ENCODE results near the gene UMAD1.
"Not testable (repeated sequence)": the region's sequence is repeated elsewhere in the genome, so short reads cannot be mapped to it uniquely, and the experiment has no call there.

Gene UMAD1

DNA sequence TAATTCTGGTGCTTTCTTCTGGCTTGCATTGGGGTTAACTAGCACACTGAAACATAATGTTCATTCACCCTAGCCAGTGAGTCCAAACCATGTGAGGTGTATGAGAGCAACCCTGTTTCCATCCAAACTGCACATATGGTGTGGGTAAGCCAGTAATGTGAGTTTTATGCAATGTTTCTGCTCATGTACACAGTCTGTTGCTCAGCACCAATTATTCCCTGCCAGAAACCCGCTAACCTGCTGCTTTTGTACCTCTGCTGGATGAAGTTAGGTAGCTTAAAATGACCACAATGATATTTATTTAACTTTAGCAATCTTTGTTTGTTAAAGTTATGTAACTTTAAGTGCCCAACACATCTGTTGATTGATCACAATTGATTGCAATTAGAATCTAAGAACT lies 171.6 kb downstream of the UMAD1 start:
- no peaks in the 10 kb centered on the region for H3K36me3 ChIP-seq (ENCODE audit: control insufficient read depth, insufficient read depth, low read length)
- no peaks in the 10 kb centered on the region for H3K4me1 ChIP-seq (ENCODE audit: control insufficient read depth, insufficient read depth, low read length)
- H3K9me3 ChIP-seq (ENCODE audit: control insufficient read depth, insufficient read depth, low read length): no peaks in the 10 kb centered on the region
- no peaks in the 10 kb centered on the region for H3K27me3 ChIP-seq (ENCODE audit: control insufficient read depth, insufficient read depth, low read length)
- H3K9ac ChIP-seq (ENCODE audit: low read depth, low read length): no peak overlapping the region
- no peak overlapping the region for H3K4me3 ChIP-seq (ENCODE audit: low read depth, low read length)

DNA sequence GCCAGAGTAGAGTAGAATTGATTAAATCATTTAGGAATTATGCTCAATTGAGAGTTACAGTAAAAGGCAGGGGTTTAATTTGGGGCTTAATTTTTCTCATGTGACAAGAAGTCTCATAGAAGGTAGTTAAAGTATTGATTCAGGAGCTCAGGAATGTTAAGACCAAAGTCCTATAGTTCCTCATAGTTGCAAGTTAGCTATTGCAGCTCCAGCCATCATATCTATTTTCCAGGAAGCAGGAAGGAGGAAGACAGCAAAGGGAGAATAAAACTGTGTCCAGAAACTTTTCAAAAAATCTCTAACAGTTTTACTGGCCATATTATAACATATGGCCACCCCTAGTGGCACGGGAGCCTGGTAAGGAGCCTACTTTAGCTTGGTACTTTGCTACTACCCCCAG lies 174.8 kb downstream of the UMAD1 start:
- H3K27me3 ChIP-seq (ENCODE audit: control insufficient read depth, insufficient read depth, low read length): no peaks in the 10 kb centered on the region
- H3K4me3 ChIP-seq (ENCODE audit: low read depth, low read length): no peak overlapping the region
- no peaks in the 10 kb centered on the region for H3K9me3 ChIP-seq (ENCODE audit: control insufficient read depth, insufficient read depth, low read length)
- H3K9ac ChIP-seq (ENCODE audit: low read depth, low read length): no peak overlapping the region
- peaks cover 7% of the 10 kb centered on the region for H3K4me1 ChIP-seq (ENCODE audit: control insufficient read depth, insufficient read depth, low read length)
- H3K36me3 ChIP-seq (ENCODE audit: control insufficient read depth, insufficient read depth, low read length): no peaks in the 10 kb centered on the region

DNA sequence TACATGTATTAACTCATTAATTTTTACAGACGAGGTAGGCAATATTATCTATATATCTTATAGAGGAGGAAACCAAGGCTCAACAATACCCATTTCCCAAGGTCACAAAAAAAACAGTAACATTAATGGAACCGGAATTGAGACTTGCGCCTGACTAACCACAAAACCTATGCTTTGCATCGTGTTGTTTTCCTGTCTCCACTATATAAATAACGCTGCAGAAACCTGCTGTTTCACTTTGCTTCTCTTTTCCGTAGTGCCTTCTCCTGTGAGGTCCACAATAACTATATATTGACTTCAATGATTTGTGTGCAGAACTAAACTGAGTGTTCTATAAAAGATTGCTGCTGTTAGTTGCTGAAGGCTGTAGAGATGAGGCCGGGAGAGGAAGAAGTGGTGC lies 175.5 kb downstream of the UMAD1 start:
- Histone ChIP-seq H3K4me1 (ENCODE audit: control insufficient read depth, insufficient read depth, low read length) (peaks cover 13% of the 10 kb centered on the region), H3K4me3 (ENCODE audit: low read depth, low read length) (no peak overlapping the region), H3K36me3 (ENCODE audit: control insufficient read depth, insufficient read depth, low read length) (no peaks in the 10 kb centered on the region), H3K9me3 (ENCODE audit: control insufficient read depth, insufficient read depth, low read length) (no peaks in the 10 kb centered on the region), H3K27me3 (ENCODE audit: control insufficient read depth, insufficient read depth, low read length) (no peaks in the 10 kb centered on the region), H3K9ac (ENCODE audit: low read depth, low read length) (no peak overlapping the region)

DNA sequence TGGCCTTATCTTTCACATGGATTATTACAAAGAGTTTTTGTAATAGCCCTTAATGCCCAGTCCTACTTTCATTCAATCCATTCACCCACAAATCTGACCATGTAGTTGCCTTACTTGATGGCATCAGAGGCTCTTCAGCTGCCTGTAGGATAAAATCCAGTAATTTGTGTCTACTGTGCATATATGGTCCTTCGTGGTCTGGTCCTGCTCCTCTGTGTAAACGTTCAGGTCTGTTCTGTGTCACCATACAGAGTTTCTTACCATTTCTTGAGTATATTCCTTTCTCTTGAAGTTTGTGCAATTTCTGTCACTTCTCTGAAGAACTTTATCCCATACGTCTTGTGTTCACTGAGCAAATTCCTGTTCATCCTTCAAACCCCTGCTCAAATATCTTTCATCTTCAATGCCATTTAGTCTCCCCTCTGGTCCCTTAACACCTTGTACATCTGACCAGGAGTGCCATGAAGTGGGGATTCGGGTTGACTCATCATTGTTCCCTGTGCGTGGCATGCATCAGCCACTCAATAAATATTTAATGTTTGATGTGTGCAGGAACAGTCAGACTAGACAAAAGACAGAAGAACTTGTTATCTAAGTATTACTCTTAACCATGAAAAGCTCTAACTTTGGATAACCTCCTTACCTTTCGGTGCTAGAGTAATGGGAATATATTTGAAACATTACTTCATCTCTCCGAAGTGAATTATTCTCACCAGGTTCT lies 176.4 kb downstream of the UMAD1 start:
- Histone ChIP-seq H3K4me1 (ENCODE audit: control insufficient read depth, insufficient read depth, low read length) (peaks cover 19% of the 10 kb centered on the region), H3K9me3 (ENCODE audit: control insufficient read depth, insufficient read depth, low read length) (no peaks in the 10 kb centered on the region), H3K27me3 (ENCODE audit: control insufficient read depth, insufficient read depth, low read length) (no peaks in the 10 kb centered on the region), H3K36me3 (ENCODE audit: control insufficient read depth, insufficient read depth, low read length) (no peaks in the 10 kb centered on the region), H3K4me3 (ENCODE audit: low read depth, low read length) (no peak overlapping the region), H3K9ac (ENCODE audit: low read depth, low read length) (no peak overlapping the region)

DNA sequence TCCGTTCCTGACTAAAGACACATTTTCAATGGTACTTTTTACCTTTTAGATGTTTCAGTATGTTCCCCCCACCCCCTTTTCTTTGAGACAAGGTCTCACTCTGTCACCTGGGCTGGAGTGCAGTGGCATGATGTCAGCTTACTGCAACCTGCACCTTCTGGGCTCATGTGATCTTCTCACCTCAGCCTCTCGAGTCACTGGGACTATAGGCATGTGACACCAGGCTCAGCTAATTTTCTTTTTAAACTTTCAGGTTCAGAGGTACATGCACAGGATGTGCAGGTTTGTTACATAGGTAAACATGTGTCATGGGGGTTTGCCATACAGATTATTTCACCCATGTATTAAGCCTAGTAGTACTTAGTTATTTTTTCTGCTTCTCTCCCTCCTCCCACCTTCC lies 177.2 kb downstream of the UMAD1 start:
- H3K27me3 ChIP-seq (ENCODE audit: control insufficient read depth, insufficient read depth, low read length): no peaks in the 10 kb centered on the region
- no peak overlapping the region for H3K9ac ChIP-seq (ENCODE audit: low read depth, low read length)
- no peaks in the 10 kb centered on the region for H3K36me3 ChIP-seq (ENCODE audit: control insufficient read depth, insufficient read depth, low read length)
- no peaks in the 10 kb centered on the region for H3K9me3 ChIP-seq (ENCODE audit: control insufficient read depth, insufficient read depth, low read length)
- H3K4me1 ChIP-seq (ENCODE audit: control insufficient read depth, insufficient read depth, low read length): peaks cover 25% of the 10 kb centered on the region
- H3K4me3 ChIP-seq (ENCODE audit: low read depth, low read length): no peak overlapping the region

DNA sequence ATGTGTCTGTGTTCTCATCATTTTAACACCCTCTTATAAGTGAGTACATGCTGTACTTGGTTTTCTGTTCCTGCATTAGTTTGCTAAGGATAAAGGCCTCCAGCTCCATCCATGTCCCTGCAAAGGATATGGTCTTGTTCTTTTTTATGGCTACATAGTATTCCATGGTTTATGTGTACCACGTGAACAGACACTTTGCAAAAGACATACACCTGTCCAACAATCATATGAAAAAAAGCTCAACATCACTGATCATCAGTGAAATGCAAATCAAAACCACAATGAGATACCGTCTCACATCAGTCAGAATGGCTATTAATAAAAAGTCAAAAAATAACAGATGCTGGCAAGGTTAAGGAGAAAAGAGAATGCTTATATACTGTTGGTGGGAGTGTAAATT lies 177.6 kb downstream of the UMAD1 start:
- not testable (repeated sequence) for H3K4me3 ChIP-seq (ENCODE audit: low read depth, low read length); H3K27me3 ChIP-seq (ENCODE audit: control insufficient read depth, insufficient read depth, low read length); H3K36me3 ChIP-seq (ENCODE audit: control insufficient read depth, insufficient read depth, low read length); H3K9me3 ChIP-seq (ENCODE audit: control insufficient read depth, insufficient read depth, low read length); H3K9ac ChIP-seq (ENCODE audit: low read depth, low read length)
- peaks cover 25% of the 10 kb centered on the region for H3K4me1 ChIP-seq (ENCODE audit: control insufficient read depth, insufficient read depth, low read length)

DNA sequence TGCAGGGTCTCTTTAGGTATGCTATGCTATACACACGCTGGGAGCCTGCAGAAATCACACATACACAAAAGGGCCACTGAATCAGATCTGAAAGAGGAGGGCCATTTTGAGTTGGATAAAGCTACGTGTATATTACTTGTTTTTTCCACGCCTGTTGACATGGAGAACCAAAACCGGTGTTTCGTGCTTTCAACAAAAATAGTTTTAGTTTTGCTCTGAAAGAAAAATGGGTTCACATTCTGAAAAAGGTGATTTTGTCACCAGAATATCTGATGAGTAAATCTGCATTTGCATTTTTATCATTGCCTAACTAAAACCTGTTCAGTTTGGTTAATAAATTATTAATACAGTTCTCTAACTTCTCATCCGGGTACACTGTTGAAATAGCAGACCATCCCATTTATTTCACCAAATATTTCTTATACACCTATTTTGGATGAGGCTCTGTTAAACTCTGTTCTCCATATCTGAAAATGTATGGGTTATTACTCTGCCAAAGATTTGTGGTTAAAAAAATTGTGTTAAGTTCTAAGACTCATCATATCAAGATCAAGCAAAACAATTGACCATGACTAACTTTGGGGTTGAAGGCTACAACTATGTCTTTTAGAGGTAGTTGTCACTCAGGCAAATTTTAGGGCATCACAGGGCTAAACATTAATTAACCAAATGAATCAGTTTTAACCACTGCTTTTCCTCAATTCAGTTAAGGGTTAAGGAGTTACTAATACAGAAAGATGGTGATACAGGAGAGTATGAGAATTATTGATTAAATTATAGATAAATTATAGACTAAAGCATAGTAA lies 179.1 kb downstream of the UMAD1 start:
- Histone ChIP-seq H3K4me1 (ENCODE audit: control insufficient read depth, insufficient read depth, low read length) (peaks cover 35% of the 10 kb centered on the region), H3K9ac (ENCODE audit: low read depth, low read length) (no peak overlapping the region), H3K27me3 (ENCODE audit: control insufficient read depth, insufficient read depth, low read length) (no peaks in the 10 kb centered on the region), H3K36me3 (ENCODE audit: control insufficient read depth, insufficient read depth, low read length) (no peaks in the 10 kb centered on the region), H3K9me3 (ENCODE audit: control insufficient read depth, insufficient read depth, low read length) (no peaks in the 10 kb centered on the region), H3K4me3 (ENCODE audit: low read depth, low read length) (no peak overlapping the region)

DNA sequence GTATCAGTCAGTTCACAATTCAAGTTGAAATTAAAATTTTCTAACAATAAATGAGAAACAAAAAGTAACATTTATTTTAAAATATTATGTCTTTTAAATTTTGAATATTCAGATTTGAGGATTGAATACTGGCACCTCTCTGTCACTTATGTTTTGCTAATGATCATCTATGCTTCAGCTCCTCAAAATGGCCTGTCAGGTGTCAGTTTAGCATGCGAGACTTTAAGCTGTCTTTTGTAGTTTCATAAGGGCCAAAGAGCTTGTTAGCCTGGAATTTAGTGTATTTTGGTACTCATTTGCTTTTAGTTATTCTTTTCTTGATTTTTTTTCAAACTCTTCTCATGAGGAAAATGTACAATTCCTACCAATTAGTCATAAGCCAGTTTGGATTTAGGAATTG lies 179.9 kb downstream of the UMAD1 start:
- Histone ChIP-seq H3K9ac (ENCODE audit: low read depth, low read length) (no peak overlapping the region), H3K4me1 (ENCODE audit: control insufficient read depth, insufficient read depth, low read length) (peaks cover 35% of the 10 kb centered on the region), H3K4me3 (ENCODE audit: low read depth, low read length) (no peak overlapping the region), H3K9me3 (ENCODE audit: control insufficient read depth, insufficient read depth, low read length) (no peaks in the 10 kb centered on the region), H3K27me3 (ENCODE audit: control insufficient read depth, insufficient read depth, low read length) (no peaks in the 10 kb centered on the region), H3K36me3 (ENCODE audit: control insufficient read depth, insufficient read depth, low read length) (no peaks in the 10 kb centered on the region)

DNA sequence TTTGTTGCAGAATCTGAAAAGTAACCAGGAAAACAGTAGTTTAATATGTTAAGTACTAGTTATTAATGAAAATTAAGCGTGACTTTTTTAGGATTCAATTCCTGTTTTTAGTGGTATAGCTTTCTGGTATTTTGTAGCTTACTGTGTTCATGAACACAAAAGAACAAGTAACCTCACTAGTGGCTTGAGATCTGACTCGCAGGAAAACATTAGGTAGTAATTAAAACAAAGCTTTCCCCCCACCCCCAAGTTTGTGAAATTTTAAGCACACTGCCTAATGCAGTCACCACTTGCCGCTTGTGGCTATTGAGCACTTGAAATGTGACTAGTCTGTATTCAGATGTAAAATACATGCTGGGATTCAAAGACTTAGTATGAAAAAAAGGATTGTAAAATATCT lies 180.4 kb downstream of the UMAD1 start:
- Histone ChIP-seq H3K36me3 (ENCODE audit: control insufficient read depth, insufficient read depth, low read length) (no peaks in the 10 kb centered on the region), H3K4me3 (ENCODE audit: low read depth, low read length) (no peak overlapping the region), H3K9me3 (ENCODE audit: control insufficient read depth, insufficient read depth, low read length) (no peaks in the 10 kb centered on the region), H3K9ac (ENCODE audit: low read depth, low read length) (no peak overlapping the region), H3K4me1 (ENCODE audit: control insufficient read depth, insufficient read depth, low read length) (peaks cover 35% of the 10 kb centered on the region), H3K27me3 (ENCODE audit: control insufficient read depth, insufficient read depth, low read length) (no peaks in the 10 kb centered on the region)

DNA sequence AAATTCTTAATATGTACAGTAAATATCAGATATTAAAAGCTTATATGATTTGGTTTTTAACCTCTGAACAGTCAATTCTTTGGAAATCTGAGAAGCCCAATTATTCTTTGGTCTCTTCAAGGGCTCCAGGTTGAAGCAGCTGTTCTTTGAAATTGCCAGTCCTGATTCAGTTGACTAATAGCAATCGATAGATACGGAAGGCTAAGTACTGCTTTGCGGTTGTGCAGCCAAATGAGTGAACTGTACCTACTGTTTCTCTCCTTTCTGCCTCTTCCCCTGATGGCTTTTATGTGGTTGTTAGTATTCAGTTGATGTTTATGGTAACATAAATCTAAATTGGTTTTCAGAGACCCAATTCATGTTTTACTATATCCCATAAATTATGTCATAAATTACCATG lies 181.0 kb downstream of the UMAD1 start:
- Histone ChIP-seq H3K27me3 (ENCODE audit: control insufficient read depth, insufficient read depth, low read length) (no peaks in the 10 kb centered on the region), H3K4me1 (ENCODE audit: control insufficient read depth, insufficient read depth, low read length) (peaks cover 35% of the 10 kb centered on the region), H3K4me3 (ENCODE audit: low read depth, low read length) (no peak overlapping the region), H3K9ac (ENCODE audit: low read depth, low read length) (no peak overlapping the region), H3K36me3 (ENCODE audit: control insufficient read depth, insufficient read depth, low read length) (no peaks in the 10 kb centered on the region), H3K9me3 (ENCODE audit: control insufficient read depth, insufficient read depth, low read length) (no peaks in the 10 kb centered on the region)

DNA sequence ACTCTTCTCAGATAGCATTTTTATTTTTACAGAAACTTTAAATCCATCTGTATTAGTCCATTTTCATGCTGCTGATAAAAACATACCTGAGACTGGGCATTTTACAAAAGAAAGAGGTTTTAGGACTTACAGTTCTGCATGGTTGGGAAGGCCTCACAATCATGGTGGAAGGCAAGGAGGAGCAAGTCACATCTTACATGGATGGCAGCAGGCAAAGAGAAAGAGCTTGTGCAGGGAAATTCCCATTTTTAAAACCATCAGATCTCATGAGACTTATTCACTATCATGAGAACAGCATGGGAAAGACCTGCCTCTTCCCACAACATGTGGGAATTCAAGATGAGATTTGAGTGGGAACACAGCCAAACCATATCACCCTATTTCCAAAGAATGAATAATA lies 184.7 kb downstream of the UMAD1 start:
- H3K4me3 ChIP-seq (ENCODE audit: low read depth, low read length); H3K36me3 ChIP-seq (ENCODE audit: control insufficient read depth, insufficient read depth, low read length); H3K9me3 ChIP-seq (ENCODE audit: control insufficient read depth, insufficient read depth, low read length); H3K27me3 ChIP-seq (ENCODE audit: control insufficient read depth, insufficient read depth, low read length); H3K9ac ChIP-seq (ENCODE audit: low read depth, low read length): not testable (repeated sequence)
- H3K4me1 ChIP-seq (ENCODE audit: control insufficient read depth, insufficient read depth, low read length): peaks cover 28% of the 10 kb centered on the region

DNA sequence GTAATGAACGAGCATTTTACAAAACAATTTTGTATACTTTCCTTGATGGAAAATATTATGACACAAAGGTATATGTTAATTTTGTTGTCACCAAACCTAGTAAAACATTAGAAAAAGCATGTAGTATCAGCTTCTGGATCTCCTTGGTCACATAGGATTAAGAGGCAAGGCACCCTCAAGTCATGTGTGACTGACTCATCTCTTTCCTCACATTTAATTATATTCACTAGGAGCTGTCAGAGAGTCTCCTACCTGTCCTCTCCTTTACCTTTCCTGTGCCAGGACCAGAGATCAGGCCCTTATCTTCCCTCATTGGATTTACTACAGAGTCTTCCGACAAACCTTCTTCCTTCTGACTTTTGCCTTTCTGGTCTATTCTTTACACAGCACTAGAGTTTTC lies 189.1 kb downstream of the UMAD1 start:
- Histone ChIP-seq H3K4me1 (ENCODE audit: control insufficient read depth, insufficient read depth, low read length) (peaks cover 2% of the 10 kb centered on the region), H3K9me3 (ENCODE audit: control insufficient read depth, insufficient read depth, low read length) (no peaks in the 10 kb centered on the region), H3K9ac (ENCODE audit: low read depth, low read length) (no peak overlapping the region)

More for the DNA sequence above, 189.1 kb downstream of the UMAD1 start:
- Histone ChIP-seq H3K27me3 (ENCODE audit: control insufficient read depth, insufficient read depth, low read length) (no peaks in the 10 kb centered on the region), H3K4me3 (ENCODE audit: low read depth, low read length) (no peak overlapping the region), H3K36me3 (ENCODE audit: control insufficient read depth, insufficient read depth, low read length) (no peaks in the 10 kb centered on the region)

All from iPS-15b (cell line).